HG03575 (cell line): ENCODE data around the gene ARID1B.

Experiments used
- ATAC-seq: cut with Tn5 transposase; IDR thresholded peaks from one replicate; pipeline ENCODE4 v1.9.1; 2021; ENCODE audit not compliant: unreplicated experiment, insufficient number of reproducible peaks, low FRiP score; ENCODE audit errors: extremely low read depth

The ARID1B gene

GRCh38 chr6:157259443-157259842 lies 482.3 kb downstream of the ARID1B start:
- no peak for ATAC-seq
